MM.1S (cell line): ENCODE measurements around the gene CCL27.

Source experiments
- DNase-seq: peaks from one replicate; pipeline ENCODE4 v3.0.0-alpha.2; 2015
- H2AFZ ChIP-seq: fragments of 300-600 bp; sonication (generic); 2 replicates; pipeline ENCODE4 v1.6.0; 2016; ENCODE audit warnings: antibody characterized with exemption, low read length
- H3F3A ChIP-seq: fragments of 300-600 bp; sonication (generic); 2 replicates; pipeline ENCODE4 v1.6.1; 2016; ENCODE audit warnings: mild to moderate bottlenecking, antibody characterized with exemption, low read length, moderate library complexity, mixed read lengths; ENCODE audit not compliant: insufficient read depth
- H3K27ac ChIP-seq: fragments of 300-600 bp; sonication (generic); 2 replicates; pipeline ENCODE4 v1.5.1; 2016; ENCODE audit warnings: mild to moderate bottlenecking, low read length
- H3K27me3 ChIP-seq: fragments of 300-600 bp; sonication (generic); replicated peaks from 2 replicates; pipeline ENCODE4 v1.6.0; 2016; ENCODE audit warnings: low read length; ENCODE audit not compliant: insufficient read depth
- H3K36me3 ChIP-seq: fragments of 300-600 bp; sonication (generic); replicated peaks from 2 replicates; pipeline ENCODE4 v1.6.1; 2016; ENCODE audit warnings: mild to moderate bottlenecking, low read length, mixed read lengths; ENCODE audit not compliant: insufficient read depth
- H3K4me1 ChIP-seq: fragments of 300-600 bp; sonication (generic); 2 replicates; pipeline ENCODE4 v1.6.1; 2016; ENCODE audit warnings: low read length, mixed read lengths
- H3K4me2 ChIP-seq: fragments of 300-600 bp; sonication (generic); 2 replicates; pipeline ENCODE4 v1.6.0; 2016; ENCODE audit warnings: low read depth, low read length
- H3K4me3 ChIP-seq: fragments of 300-600 bp; sonication (generic); 2 replicates; pipeline ENCODE4 v1.5.1; 2016; ENCODE audit warnings: low read length, mixed read lengths
- H3K79me2 ChIP-seq: fragments of 300-600 bp; sonication (generic); 2 replicates; pipeline ENCODE4 v1.6.1; 2016; ENCODE audit warnings: mixed run types, low read length, mixed read lengths
- H3K9ac ChIP-seq: fragments of 300-600 bp; sonication (generic); 2 replicates; pipeline ENCODE4 v1.6.1; 2016; ENCODE audit warnings: low read length, mixed read lengths
- H3K9me2 ChIP-seq: fragments of 300-600 bp; sonication (generic); replicated peaks from 2 replicates; pipeline ENCODE4 v1.6.1; 2016; ENCODE audit warnings: mild to moderate bottlenecking, low read length, mixed read lengths; ENCODE audit not compliant: insufficient read depth
- H3K9me3 ChIP-seq: fragments of 300-600 bp; sonication (generic); replicated peaks from 2 replicates; pipeline ENCODE4 v1.6.1; 2016; ENCODE audit warnings: mild to moderate bottlenecking, low read length, mixed read lengths; ENCODE audit not compliant: insufficient read depth
- H4K20me1 ChIP-seq: fragments of 300-600 bp; sonication (generic); 2 replicates; pipeline ENCODE4 v1.6.1; 2016; ENCODE audit warnings: mild to moderate bottlenecking, low read length, moderate library complexity, mixed read lengths; ENCODE audit not compliant: insufficient read depth
- EZH2 ChIP-seq: fragments of 300-600 bp; sonication (generic); optimal IDR thresholded peaks from 2 replicates; pipeline ENCODE3; 2017; ENCODE audit warnings: low read depth, mild to moderate bottlenecking, antibody characterized with exemption, low read length, mixed read lengths
- EZH2phosphoT487 ChIP-seq: fragments of 300-600 bp; sonication (generic); IDR thresholded peaks from 2 replicates; pipeline ENCODE4 v1.6.1; 2018; ENCODE audit warnings: antibody characterized with exemption, low read length
- TF ChIP-seq, protein P1 (sequence below): fragments of 300-600 bp; sonication (generic); IDR thresholded peaks from 2 replicates; pipeline ENCODE4 v1.5.1; 2016; ENCODE audit warnings: antibody characterized with exemption, low read length, mixed read lengths

Gene CCL27

DNA sequence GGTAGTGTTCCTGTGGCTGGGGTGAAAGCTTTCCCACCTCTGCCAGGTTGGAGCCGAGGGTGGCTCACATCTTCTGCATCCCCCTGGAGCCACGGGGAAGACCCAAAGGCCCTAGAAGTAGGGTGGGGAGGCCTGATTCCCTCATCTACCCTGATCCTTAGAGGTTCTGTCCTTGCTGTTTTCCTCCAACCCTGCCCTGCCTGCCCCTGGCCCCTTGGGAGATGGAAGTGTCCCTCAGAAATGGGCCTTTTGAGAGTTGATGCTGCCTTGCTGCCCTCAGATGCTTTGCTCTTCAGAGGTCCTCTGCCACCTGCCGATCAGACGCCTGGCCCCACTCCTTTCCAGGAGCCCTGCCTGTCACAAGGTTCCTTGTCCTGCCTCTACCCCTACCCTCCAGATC, 22.4 kb upstream of the CCL27 start:
- no peak overlapping the region for H3K4me3 ChIP-seq
- no peak for TF ChIP-seq EZH2
- TF ChIP-seq, protein P1, sequence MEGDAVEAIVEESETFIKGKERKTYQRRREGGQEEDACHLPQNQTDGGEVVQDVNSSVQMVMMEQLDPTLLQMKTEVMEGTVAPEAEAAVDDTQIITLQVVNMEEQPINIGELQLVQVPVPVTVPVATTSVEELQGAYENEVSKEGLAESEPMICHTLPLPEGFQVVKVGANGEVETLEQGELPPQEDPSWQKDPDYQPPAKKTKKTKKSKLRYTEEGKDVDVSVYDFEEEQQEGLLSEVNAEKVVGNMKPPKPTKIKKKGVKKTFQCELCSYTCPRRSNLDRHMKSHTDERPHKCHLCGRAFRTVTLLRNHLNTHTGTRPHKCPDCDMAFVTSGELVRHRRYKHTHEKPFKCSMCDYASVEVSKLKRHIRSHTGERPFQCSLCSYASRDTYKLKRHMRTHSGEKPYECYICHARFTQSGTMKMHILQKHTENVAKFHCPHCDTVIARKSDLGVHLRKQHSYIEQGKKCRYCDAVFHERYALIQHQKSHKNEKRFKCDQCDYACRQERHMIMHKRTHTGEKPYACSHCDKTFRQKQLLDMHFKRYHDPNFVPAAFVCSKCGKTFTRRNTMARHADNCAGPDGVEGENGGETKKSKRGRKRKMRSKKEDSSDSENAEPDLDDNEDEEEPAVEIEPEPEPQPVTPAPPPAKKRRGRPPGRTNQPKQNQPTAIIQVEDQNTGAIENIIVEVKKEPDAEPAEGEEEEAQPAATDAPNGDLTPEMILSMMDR = no peak
- TF ChIP-seq EZH2phosphoT487 = no peak
- H3K27ac ChIP-seq = no peak overlapping the region
- no peaks in the 10 kb centered on the region for H3K79me2 ChIP-seq
- H3K4me2 ChIP-seq = no peak overlapping the region
- no peaks in the 10 kb centered on the region for H3K9me3 ChIP-seq
- H3F3A ChIP-seq = no peaks in the 10 kb centered on the region
- no peak for DNase-seq
- H2AFZ ChIP-seq = no peak overlapping the region
- no peaks in the 10 kb centered on the region for H3K4me1 ChIP-seq
- H3K9me2 ChIP-seq = no peaks in the 10 kb centered on the region
- H4K20me1 ChIP-seq = no peaks in the 10 kb centered on the region
- no peaks in the 10 kb centered on the region for H3K36me3 ChIP-seq
- H3K27me3 ChIP-seq = no peaks in the 10 kb centered on the region
- no peak overlapping the region for H3K9ac ChIP-seq

DNA sequence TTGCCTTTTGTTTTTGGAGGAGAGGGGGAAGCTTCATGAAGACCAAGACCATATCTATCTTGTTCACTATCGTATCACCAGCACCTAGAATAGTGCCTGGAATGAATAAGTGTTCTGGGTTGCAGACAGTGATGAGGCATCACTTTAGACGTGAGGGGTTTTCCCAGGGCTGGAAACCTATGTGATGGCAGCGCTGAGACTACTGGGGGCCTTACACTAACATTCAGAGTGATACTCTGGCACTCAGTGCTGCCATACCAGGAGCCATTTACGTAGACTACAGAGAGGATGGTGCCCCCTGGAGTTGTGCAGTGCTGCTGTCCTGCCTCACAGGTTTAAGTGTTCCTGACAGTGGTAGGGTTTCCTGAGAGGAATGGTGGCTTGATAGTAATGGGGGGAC, 21.7 kb upstream of the CCL27 start:
- H3K4me2 ChIP-seq = no peak overlapping the region
- H2AFZ ChIP-seq = no peak overlapping the region
- TF ChIP-seq, protein P1 = no peak
- TF ChIP-seq EZH2 = no peak
- TF ChIP-seq EZH2phosphoT487 = no peak
- no peak overlapping the region for H3K4me3 ChIP-seq
- no peak for DNase-seq
- no peaks in the 10 kb centered on the region for H3K79me2 ChIP-seq
- H3K9me3 ChIP-seq = no peaks in the 10 kb centered on the region
- H3K36me3 ChIP-seq = no peaks in the 10 kb centered on the region
- no peak overlapping the region for H3K27ac ChIP-seq
- H3F3A ChIP-seq = no peaks in the 10 kb centered on the region
- H4K20me1 ChIP-seq = no peaks in the 10 kb centered on the region
- no peaks in the 10 kb centered on the region for H3K9me2 ChIP-seq
- H3K9ac ChIP-seq = no peak overlapping the region
- no peaks in the 10 kb centered on the region for H3K27me3 ChIP-seq
- H3K4me1 ChIP-seq = no peaks in the 10 kb centered on the region

DNA sequence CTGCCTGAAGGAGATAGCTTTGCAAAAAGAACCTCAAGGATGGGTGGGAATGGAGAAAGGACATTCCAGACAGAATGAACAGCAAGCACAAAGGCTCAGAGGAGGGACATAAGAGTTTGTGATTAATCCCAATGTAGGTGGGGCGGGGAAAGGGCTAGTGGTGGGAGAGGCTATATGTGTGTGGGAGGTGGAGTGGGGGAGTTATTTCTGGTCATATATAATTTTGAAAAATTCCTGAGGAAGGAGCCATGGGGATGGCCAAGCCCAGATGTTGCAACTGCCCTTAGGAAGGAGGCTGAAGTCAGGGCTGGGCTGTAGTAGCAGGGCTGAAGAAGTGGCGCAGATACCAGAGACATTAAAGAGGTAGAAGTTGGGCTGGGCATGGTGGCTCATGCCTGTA, 13.4 kb upstream of the CCL27 start:
- H3K4me3 ChIP-seq = no peak overlapping the region
- no peak overlapping the region for H3K9ac ChIP-seq
- H3K9me2 ChIP-seq = no peaks in the 10 kb centered on the region
- no peaks in the 10 kb centered on the region for H4K20me1 ChIP-seq
- no peaks in the 10 kb centered on the region for H3K79me2 ChIP-seq
- H3K4me2 ChIP-seq = no peak overlapping the region
- H3K27me3 ChIP-seq = no peaks in the 10 kb centered on the region
- no peaks in the 10 kb centered on the region for H3F3A ChIP-seq
- no peaks in the 10 kb centered on the region for H3K36me3 ChIP-seq
- H2AFZ ChIP-seq = no peak overlapping the region
- no peak for DNase-seq
- no peak overlapping the region for H3K27ac ChIP-seq
- TF ChIP-seq EZH2 (no peak), EZH2phosphoT487 (no peak)
- TF ChIP-seq, protein P1 = no peak
- H3K4me1 ChIP-seq = no peaks in the 10 kb centered on the region
- H3K9me3 ChIP-seq = no peaks in the 10 kb centered on the region
